Caco-2 (cell line): ENCODE data around the gene MYO5B. TPM values are rescaled to one million over a fixed set of nuclear protein-coding genes. Genes with fewer than 3 reads are reported as not detected.

Experiments used
- BruUV-seq: library from RNA; stranded (reverse); fragments of 400-500 nt; replicated peaks from 2 replicates; lab custom pipeline; 2021; lab: Mats Ljungman, UMichigan
- CTCF ChIA-PET: fragments of 300-600 bp; sonication (Branson Sonifier 250); formaldehyde crosslinking; loops from one replicate; lab custom pipeline; 2022; ENCODE audit warnings: antibody characterized with exemption; lab: Charles Lee
- POLR2A ChIA-PET: fragments of 300-600 bp; sonication (Branson Sonifier 250); formaldehyde crosslinking; loops from one replicate; lab custom pipeline; 2022; ENCODE audit warnings: antibody characterized with exemption; lab: Charles Lee
- DNase-seq, 2 experiments: peaks; one replicate each; pipeline versions ENCODE4 v3.0.0 to v3.0.0-alpha.2; 2020 to 2022
- H3K27me3 ChIP-seq: replicated peaks from 2 replicates; pipeline ENCODE4 v1.6.0; 2011; ENCODE audit warnings: low read length; ENCODE audit not compliant: control insufficient read depth, insufficient read depth
- H3K36me3 ChIP-seq: 2 replicates; pipeline ENCODE4 v1.5.1; 2011; ENCODE audit warnings: low read length; ENCODE audit not compliant: control insufficient read depth, insufficient read depth
- H3K4me1 ChIP-seq: fragments of 250-450 bp; sonication (Bioruptor Pico); 2 replicates; pipeline ENCODE4 v1.5.1; 2020; ENCODE audit warnings: mild to moderate bottlenecking
- H3K4me3 ChIP-seq: 2 replicates; pipeline ENCODE4 v1.5.1; 2011; ENCODE audit warnings: low read depth, mild to moderate bottlenecking, control low read depth, low read length
- H3K9me3 ChIP-seq: fragments of 250-450 bp; sonication (Bioruptor Pico); 2 replicates; pipeline ENCODE4 v1.5.1; 2020; ENCODE audit warnings: mild to moderate bottlenecking, moderate library complexity
- H3K27ac Mint-ChIP-seq: one replicate; pipeline ENCODE4 v1.8.0; 2022; ENCODE audit warnings: mixed read lengths; ENCODE audit not compliant: unreplicated experiment
- H3K27me3 Mint-ChIP-seq: one replicate; pipeline ENCODE4 v1.8.0; 2022; ENCODE audit warnings: mixed read lengths; ENCODE audit not compliant: insufficient read depth, unreplicated experiment
- H3K36me3 Mint-ChIP-seq: one replicate; pipeline ENCODE4 v1.8.0; 2022; ENCODE audit warnings: mild to moderate bottlenecking, mixed read lengths; ENCODE audit not compliant: insufficient read depth, unreplicated experiment
- H3K4me1 Mint-ChIP-seq: one replicate; pipeline ENCODE4 v1.8.0; 2022; ENCODE audit warnings: low read depth, mixed read lengths; ENCODE audit not compliant: unreplicated experiment
- H3K4me3 Mint-ChIP-seq: one replicate; pipeline ENCODE4 v1.8.0; 2022; ENCODE audit warnings: mild to moderate bottlenecking, moderate library complexity, mixed read lengths; ENCODE audit not compliant: unreplicated experiment
- H3K9me3 Mint-ChIP-seq: one replicate; pipeline ENCODE4 v1.8.0; 2022; ENCODE audit warnings: mixed read lengths; ENCODE audit not compliant: unreplicated experiment
- CTCF ChIP-seq, 2 experiments: fragments of 200-600 bp in 1 of 2; IDR thresholded peaks; 1 replicate in 1 of 2; 2 replicates in 1 of 2; pipeline versions ENCODE4 v1.5.1 to v1.8.0; 2011 to 2022; ENCODE audit warnings: antibody characterized with exemption in 1 of 2, control low read depth in 1 of 2, inconsistent platforms in 1 of 2, low read depth in 1 of 2, low read length in 1 of 2, mild to moderate bottlenecking in 1 of 2, moderate library complexity in 1 of 2; ENCODE audit not compliant: insufficient read depth in 1 of 2, severe bottlenecking in 1 of 2, unreplicated experiment in 1 of 2
- intact Hi-C: fragments of 100-400 bp; cut with micrococcal nuclease; formaldehyde crosslinking; loops from one replicate; pipeline ENCODE4 v1.10.0; 2022; ENCODE audit not compliant: unreplicated experiment
- total RNA-seq: library from RNA; stranded (reverse); gene quantifications from 2 replicates; pipeline ENCODE4 v1.2.3, GENCODE V29; 2022

The MYO5B gene
- total RNA-seq, 1 experiment from 2014 or later: 28.3 TPM

- H3K4me3 Mint-ChIP-seq: no peak overlapping the region
- no TSS peak for BruUV-seq
Observed at GRCh38 chr18:49948975-49949374, 246.0 kb downstream of the MYO5B start.

GRCh38 chr18:49944663-49945062 is 250.3 kb downstream of the MYO5B start:
- no peaks in the 10 kb centered on the region for H3K27me3 Mint-ChIP-seq
- H3K9me3 Mint-ChIP-seq: no peaks in the 10 kb centered on the region
- DNase-seq: peak; percentile 17 to 40
- Histone ChIP-seq H3K36me3 (no peaks in the 10 kb centered on the region), H3K9me3 (no peaks in the 10 kb centered on the region), H3K4me1 (no peaks in the 10 kb centered on the region), H3K4me3 (no peak overlapping the region), H3K27me3 (no peaks in the 10 kb centered on the region)
- no peak for TF ChIP-seq CTCF (IDR thresholded peaks at IDR 0.05; ENCODE audit: insufficient read depth in 1 of 2, low read depth in 1 of 2, low read length in 1 of 2, severe bottlenecking in 1 of 2, unreplicated experiment in 1 of 2)
- peaks cover 5% of the 10 kb centered on the region for H3K36me3 Mint-ChIP-seq
- POLR2A ChIA-PET: no interaction called here
- peaks cover 10% of the 10 kb centered on the region for H3K4me1 Mint-ChIP-seq
- intact Hi-C loops: loop anchor here (10.0 kb wide), 1 partner anchor 260 kb away; no protein-coding TSS in a partner anchor
- CTCF ChIA-PET: no interaction called here
- no TSS peak for BruUV-seq
- no peak overlapping the region for H3K4me3 Mint-ChIP-seq
- no peak overlapping the region for H3K27ac Mint-ChIP-seq

More at GRCh38 chr18:49948975-49949374, 246.0 kb downstream of the MYO5B start:
- peaks cover 10% of the 10 kb centered on the region for H3K4me1 Mint-ChIP-seq
- TF ChIP-seq CTCF (IDR thresholded peaks at IDR 0.05; ENCODE audit: insufficient read depth in 1 of 2, low read depth in 1 of 2, low read length in 1 of 2, severe bottlenecking in 1 of 2, unreplicated experiment in 1 of 2): no peak
- intact Hi-C loops: loop anchor here (10.0 kb wide), 1 partner anchor 256 kb away; no protein-coding TSS in a partner anchor
- H3K36me3 Mint-ChIP-seq: peaks cover 6% of the 10 kb centered on the region
- DNase-seq: no peak
- ChIA-PET POLR2A (no interaction called here), CTCF (no interaction called here)
- Histone ChIP-seq H3K27me3 (no peaks in the 10 kb centered on the region), H3K9me3 (no peaks in the 10 kb centered on the region), H3K4me3 (no peak overlapping the region), H3K36me3 (no peaks in the 10 kb centered on the region), H3K4me1 (no peaks in the 10 kb centered on the region)
- H3K9me3 Mint-ChIP-seq: no peaks in the 10 kb centered on the region
- H3K27ac Mint-ChIP-seq: no peak overlapping the region
- H3K27me3 Mint-ChIP-seq: no peaks in the 10 kb centered on the region

- H3K36me3 Mint-ChIP-seq: peaks cover 5% of the 10 kb centered on the region
- Histone ChIP-seq H3K4me3 (no peak overlapping the region), H3K4me1 (no peaks in the 10 kb centered on the region), H3K27me3 (no peaks in the 10 kb centered on the region), H3K9me3 (no peaks in the 10 kb centered on the region), H3K36me3 (no peaks in the 10 kb centered on the region)
- no peak overlapping the region for H3K27ac Mint-ChIP-seq
- no peak overlapping the region for H3K4me3 Mint-ChIP-seq
- intact Hi-C loops: no loop called here
- ChIA-PET CTCF (no interaction called here), POLR2A (no interaction called here)
- no peaks in the 10 kb centered on the region for H3K9me3 Mint-ChIP-seq
- no peaks in the 10 kb centered on the region for H3K4me1 Mint-ChIP-seq
- H3K27me3 Mint-ChIP-seq: no peaks in the 10 kb centered on the region
- no peak for TF ChIP-seq CTCF (IDR thresholded peaks at IDR 0.05; ENCODE audit: insufficient read depth in 1 of 2, low read depth in 1 of 2, low read length in 1 of 2, severe bottlenecking in 1 of 2, unreplicated experiment in 1 of 2)
- no TSS peak for BruUV-seq
- DNase-seq: no peak
Observed at GRCh38 chr18:49936821-49937220, 258.1 kb downstream of the MYO5B start.
